ENCODE data around the gene HGFAC.

The HGFAC gene

GRCh38 chr4:3460926-3461325, 19.2 kb downstream of the HGFAC start:
- DNase-seq (ENCODE audit: low read depth in 3 of 3, low spot score in 1 of 3) = no peak

- DNase-seq (ENCODE audit: low read depth in 3 of 3, low spot score in 1 of 3) = no peak
These were observed 19.9 kb downstream of the HGFAC start for GRCh38 chr4:3461515-3462291.

GRCh38 chr4:3462321-3462789, 20.6 kb downstream of the HGFAC start:
- no peak for DNase-seq (ENCODE audit: low read depth in 3 of 3, low spot score in 1 of 3)

GRCh38 chr4:3462790-3463415, 21.1 kb downstream of the HGFAC start, which contains the start of gene DOK7:
TSS of gene DOK7 (plus strand) at chr4:3463306. CDS start at chr4:3463376, 70 bp downstream.
- no peak for DNase-seq (ENCODE audit: low read depth in 3 of 3, low spot score in 1 of 3)

- DNase-seq (ENCODE audit: low read depth in 3 of 3, low spot score in 1 of 3) = no peak
These were observed 22.0 kb downstream of the HGFAC start for GRCh38 chr4:3463556-3464348.

- no peak for DNase-seq (ENCODE audit: low read depth in 3 of 3, low spot score in 1 of 3)
These were observed 22.7 kb downstream of the HGFAC start for GRCh38 chr4:3464349-3464905.

- no peak for DNase-seq (ENCODE audit: low read depth in 3 of 3, low spot score in 1 of 3)
These were observed 23.3 kb downstream of the HGFAC start for GRCh38 chr4:3464911-3465697.

- no peak for DNase-seq (ENCODE audit: low read depth in 3 of 3, low spot score in 1 of 3)
These were observed 24.2 kb downstream of the HGFAC start for GRCh38 chr4:3465698-3466671.

GRCh38 chr4:3466691-3467600, 25.2 kb downstream of the HGFAC start:
- DNase-seq (ENCODE audit: low read depth in 3 of 3, low spot score in 1 of 3) = no peak

GRCh38 chr4:3467601-3468031, 25.8 kb downstream of the HGFAC start:
- no peak for DNase-seq (ENCODE audit: low read depth in 3 of 3, low spot score in 1 of 3)

GRCh38 chr4:3468154-3468553, 26.4 kb downstream of the HGFAC start:
- no peak for DNase-seq (ENCODE audit: low read depth in 3 of 3, low spot score in 1 of 3)

GRCh38 chr4:3468804-3469203, 27.0 kb downstream of the HGFAC start:
- DNase-seq (ENCODE audit: low read depth in 3 of 3, low spot score in 1 of 3) = no peak

- DNase-seq (ENCODE audit: low read depth in 3 of 3, low spot score in 1 of 3) = no peak
These were observed 27.8 kb downstream of the HGFAC start for GRCh38 chr4:3469386-3470243.

GRCh38 chr4:3470244-3471097, 28.7 kb downstream of the HGFAC start:
- no peak for DNase-seq (ENCODE audit: low read depth in 3 of 3, low spot score in 1 of 3)

- no peak for DNase-seq (ENCODE audit: low read depth in 3 of 3, low spot score in 1 of 3)
These were observed 29.5 kb downstream of the HGFAC start for GRCh38 chr4:3471098-3471760.

GRCh38 chr4:3471886-3472285, 30.1 kb downstream of the HGFAC start:
- DNase-seq (ENCODE audit: low read depth in 3 of 3, low spot score in 1 of 3) = no peak
